Measurements from ENCODE around the gene MRS2.

MRS2 gene

GRCh38 chr6:24436979-24437378 lies 34.2 kb downstream of the MRS2 start:
- TF ChIP-seq GLIS3 (CRISPR knock-in tag; IDR thresholded peaks at IDR 0.05) (no peak), ZFP30 (CRISPR knock-in tag; IDR thresholded peaks at IDR 0.05) (no peak), OSR1 (CRISPR knock-in tag; IDR thresholded peaks at IDR 0.05) (no peak), TCF4 (CRISPR knock-in tag; IDR thresholded peaks at IDR 0.05; ENCODE audit: borderline replicate concordance) (no peak), ARNTL (CRISPR knock-in tag; IDR thresholded peaks at IDR 0.05; ENCODE audit: borderline replicate concordance, low read depth) (no peak), ZNF565 (CRISPR knock-in tag; conservative IDR thresholded peaks at IDR 0.05; ENCODE audit: low read depth) (no peak), POU6F1 (CRISPR knock-in tag; IDR thresholded peaks at IDR 0.05; ENCODE audit: borderline replicate concordance, low read depth) (no peak), PPARA (CRISPR knock-in tag; IDR thresholded peaks at IDR 0.05; ENCODE audit: borderline replicate concordance) (no peak), TOX (CRISPR knock-in tag; IDR thresholded peaks at IDR 0.05; ENCODE audit: borderline replicate concordance) (no peak), ISL1 (CRISPR knock-in tag; IDR thresholded peaks at IDR 0.05) (no peak), ZC3H10 (CRISPR knock-in tag; IDR thresholded peaks at IDR 0.05) (no peak), SNAI2 (CRISPR knock-in tag; IDR thresholded peaks at IDR 0.05) (no peak)
- TF ChIP-seq, protein P1, sequence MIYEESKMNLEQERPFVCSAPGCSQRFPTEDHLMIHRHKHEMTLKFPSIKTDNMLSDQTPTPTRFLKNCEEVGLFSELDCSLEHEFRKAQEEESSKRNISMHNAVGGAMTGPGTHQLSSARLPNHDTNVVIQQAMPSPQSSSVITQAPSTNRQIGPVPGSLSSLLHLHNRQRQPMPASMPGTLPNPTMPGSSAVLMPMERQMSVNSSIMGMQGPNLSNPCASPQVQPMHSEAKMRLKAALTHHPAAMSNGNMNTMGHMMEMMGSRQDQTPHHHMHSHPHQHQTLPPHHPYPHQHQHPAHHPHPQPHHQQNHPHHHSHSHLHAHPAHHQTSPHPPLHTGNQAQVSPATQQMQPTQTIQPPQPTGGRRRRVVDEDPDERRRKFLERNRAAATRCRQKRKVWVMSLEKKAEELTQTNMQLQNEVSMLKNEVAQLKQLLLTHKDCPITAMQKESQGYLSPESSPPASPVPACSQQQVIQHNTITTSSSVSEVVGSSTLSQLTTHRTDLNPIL (CRISPR knock-in tag; IDR thresholded peaks at IDR 0.05; ENCODE audit: low read depth), result no peak
- ATAC-seq, result no peak

DNA sequence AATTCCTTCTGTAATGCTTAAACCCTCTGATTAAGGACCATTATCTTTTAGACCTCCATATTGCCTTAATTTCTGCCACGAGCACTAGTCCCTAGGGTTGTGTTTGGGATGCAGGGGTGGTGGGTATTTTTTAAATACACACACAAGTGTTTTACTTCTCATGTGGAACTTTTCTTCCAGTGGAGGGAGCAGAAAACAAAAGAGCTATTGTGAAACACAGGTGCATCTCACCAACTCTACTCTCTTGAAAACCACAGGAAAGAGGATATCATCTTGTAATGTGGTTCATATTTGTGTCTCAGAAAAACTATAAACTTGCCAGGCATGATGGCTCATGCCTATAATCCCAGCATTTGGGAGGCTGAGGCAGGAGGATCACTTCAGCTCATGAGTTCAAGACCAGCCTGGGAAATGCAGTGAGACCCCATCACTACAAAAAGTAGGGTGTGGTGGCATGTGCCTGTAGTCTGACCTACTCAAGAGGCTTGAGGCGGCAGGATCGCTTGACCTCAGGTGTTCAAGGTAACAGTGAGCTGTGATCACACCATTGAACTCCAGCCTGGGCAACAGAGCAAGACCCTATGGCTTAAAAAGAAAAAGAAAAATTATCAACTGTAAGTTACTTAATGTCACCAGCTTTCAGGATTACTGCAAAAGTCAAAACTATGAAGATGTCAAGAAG lies 37.3 kb downstream of the MRS2 start:
- no peak for TF ChIP-seq ZNF565 (CRISPR knock-in tag; conservative IDR thresholded peaks at IDR 0.05; ENCODE audit: low read depth)
- TF ChIP-seq TCF4 (CRISPR knock-in tag; IDR thresholded peaks at IDR 0.05; ENCODE audit: borderline replicate concordance), result no peak
- TF ChIP-seq ESRRG (CRISPR knock-in tag; IDR thresholded peaks at IDR 0.05), result no peak
- no peak for TF ChIP-seq ZNF70 (CRISPR knock-in tag; IDR thresholded peaks at IDR 0.05)
- TF ChIP-seq, protein P1 (CRISPR knock-in tag; IDR thresholded peaks at IDR 0.05; ENCODE audit: low read depth), result no peak
- TF ChIP-seq ZNF8 (CRISPR knock-in tag; IDR thresholded peaks at IDR 0.05), result no peak
- no peak for TF ChIP-seq TOX (CRISPR knock-in tag; IDR thresholded peaks at IDR 0.05; ENCODE audit: borderline replicate concordance)
- TF ChIP-seq, protein P2, sequence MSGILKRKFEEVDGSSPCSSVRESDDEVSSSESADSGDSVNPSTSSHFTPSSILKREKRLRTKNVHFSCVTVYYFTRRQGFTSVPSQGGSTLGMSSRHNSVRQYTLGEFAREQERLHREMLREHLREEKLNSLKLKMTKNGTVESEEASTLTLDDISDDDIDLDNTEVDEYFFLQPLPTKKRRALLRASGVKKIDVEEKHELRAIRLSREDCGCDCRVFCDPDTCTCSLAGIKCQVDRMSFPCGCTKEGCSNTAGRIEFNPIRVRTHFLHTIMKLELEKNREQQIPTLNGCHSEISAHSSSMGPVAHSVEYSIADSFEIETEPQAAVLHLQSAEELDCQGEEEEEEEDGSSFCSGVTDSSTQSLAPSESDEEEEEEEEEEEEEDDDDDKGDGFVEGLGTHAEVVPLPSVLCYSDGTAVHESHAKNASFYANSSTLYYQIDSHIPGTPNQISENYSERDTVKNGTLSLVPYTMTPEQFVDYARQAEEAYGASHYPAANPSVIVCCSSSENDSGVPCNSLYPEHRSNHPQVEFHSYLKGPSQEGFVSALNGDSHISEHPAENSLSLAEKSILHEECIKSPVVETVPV (CRISPR knock-in tag; IDR thresholded peaks at IDR 0.05), result no peak
- ATAC-seq, result no peak

GRCh38 chr6:24440897-24441598 lies 38.3 kb downstream of the MRS2 start:
- TF ChIP-seq, protein P2 (CRISPR knock-in tag; IDR thresholded peaks at IDR 0.05), result no peak
- TF ChIP-seq RARB (CRISPR knock-in tag; IDR thresholded peaks at IDR 0.05) (no peak), TCF4 (CRISPR knock-in tag; IDR thresholded peaks at IDR 0.05; ENCODE audit: borderline replicate concordance) (no peak), ZNF70 (CRISPR knock-in tag; IDR thresholded peaks at IDR 0.05) (no peak), ZNF565 (CRISPR knock-in tag; conservative IDR thresholded peaks at IDR 0.05; ENCODE audit: low read depth) (no peak), BACH2 (CRISPR knock-in tag; IDR thresholded peaks at IDR 0.05; ENCODE audit: borderline replicate concordance) (no peak), ARNTL (CRISPR knock-in tag; IDR thresholded peaks at IDR 0.05; ENCODE audit: borderline replicate concordance, low read depth) (no peak)
- no peak for ATAC-seq

DNA sequence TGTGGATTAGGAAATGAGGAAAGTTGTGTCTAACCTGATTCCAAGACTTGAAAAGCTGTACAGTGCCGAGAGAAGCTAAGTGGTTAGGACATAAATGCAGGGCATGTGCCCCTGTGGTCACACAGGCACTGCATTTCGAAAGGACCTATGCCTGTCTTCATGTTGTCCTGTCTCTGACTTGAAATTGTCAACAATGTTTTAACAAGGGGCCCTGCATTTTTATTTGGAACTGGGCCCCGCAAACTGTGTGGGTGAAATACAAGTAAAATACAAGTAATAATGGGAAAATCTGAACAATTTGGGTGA lies 38.8 kb downstream of the MRS2 start:
- no peak for TF ChIP-seq PATZ1 (CRISPR knock-in tag; IDR thresholded peaks at IDR 0.05; ENCODE audit: borderline replicate concordance)
- no peak for TF ChIP-seq TCF4 (CRISPR knock-in tag; IDR thresholded peaks at IDR 0.05; ENCODE audit: borderline replicate concordance)
- TF ChIP-seq ZNF565 (CRISPR knock-in tag; conservative IDR thresholded peaks at IDR 0.05; ENCODE audit: low read depth), result no peak
- TF ChIP-seq ZNF8 (CRISPR knock-in tag; IDR thresholded peaks at IDR 0.05), result no peak
- TF ChIP-seq TOX (CRISPR knock-in tag; IDR thresholded peaks at IDR 0.05; ENCODE audit: borderline replicate concordance), result no peak
- TF ChIP-seq, protein P2 (CRISPR knock-in tag; IDR thresholded peaks at IDR 0.05), result no peak
- TF ChIP-seq SNAI2 (CRISPR knock-in tag; IDR thresholded peaks at IDR 0.05), result no peak
- TF ChIP-seq ZFP3 (CRISPR knock-in tag; IDR thresholded peaks at IDR 0.05), result no peak
- TF ChIP-seq ESRRG (CRISPR knock-in tag; IDR thresholded peaks at IDR 0.05), result no peak
- no peak for TF ChIP-seq CSDC2 (CRISPR knock-in tag; IDR thresholded peaks at IDR 0.05)
- no peak for TF ChIP-seq BACH2 (CRISPR knock-in tag; IDR thresholded peaks at IDR 0.05; ENCODE audit: borderline replicate concordance)
- no peak for TF ChIP-seq ARNTL (CRISPR knock-in tag; IDR thresholded peaks at IDR 0.05; ENCODE audit: borderline replicate concordance, low read depth)
- TF ChIP-seq OSR1 (CRISPR knock-in tag; IDR thresholded peaks at IDR 0.05), result no peak
- no peak for TF ChIP-seq ISL1 (CRISPR knock-in tag; IDR thresholded peaks at IDR 0.05)
- TF ChIP-seq PPARA (CRISPR knock-in tag; IDR thresholded peaks at IDR 0.05; ENCODE audit: borderline replicate concordance), result no peak
- TF ChIP-seq ZFP30 (CRISPR knock-in tag; IDR thresholded peaks at IDR 0.05), result no peak
- ATAC-seq, result no peak

All from SK-N-SH treated with all-trans-retinoic acid at 6 μM for 48 hours (cell line).